ENCODE results near the gene F2. TPM values are rescaled to one million over a fixed set of nuclear protein-coding genes. Genes with fewer than 3 reads are reported as not detected.
A peak's percentile ranks its signal among the peaks of the same experiment; 100 is the strongest.
"Not testable (repeated sequence)": the region's sequence is repeated elsewhere in the genome, so short reads cannot be mapped to it uniquely, and the experiment has no call there.

F2 gene
- total RNA-seq, 1 donor from 2014 or later = not detected

GRCh38 chr11:46710821-46711269 lies 8.2 kb upstream of the F2 start:
- intact Hi-C loops (cut with DNase I) = no loop called here

DNA sequence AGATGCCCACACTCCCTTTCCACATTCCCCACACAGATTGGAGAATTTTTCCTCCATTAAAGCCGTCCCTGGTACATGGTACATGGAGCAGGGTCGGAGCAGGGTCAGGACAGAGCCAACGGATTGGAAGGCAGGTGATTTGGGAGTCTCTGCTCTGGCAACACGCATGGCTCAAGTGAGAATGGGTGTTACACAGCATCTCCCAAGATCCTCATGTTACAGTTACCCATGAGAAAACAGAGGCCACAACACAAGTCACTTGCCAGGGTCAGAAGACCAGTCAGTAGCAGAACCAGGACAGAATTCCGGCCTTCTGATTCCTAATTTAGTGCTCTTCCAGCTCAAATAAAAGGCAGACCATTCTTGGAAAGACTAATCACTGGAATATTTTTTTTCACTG lies 7.7 kb upstream of the F2 start:
- intact Hi-C loops (cut with DNase I) = no loop called here
- DNase-seq (ENCODE audit: low spot score) = no peak

More at GRCh38 chr11:46710821-46711269, 8.2 kb upstream of the F2 start:
- DNase-seq (ENCODE audit: low spot score) = peak; percentile 82

DNA sequence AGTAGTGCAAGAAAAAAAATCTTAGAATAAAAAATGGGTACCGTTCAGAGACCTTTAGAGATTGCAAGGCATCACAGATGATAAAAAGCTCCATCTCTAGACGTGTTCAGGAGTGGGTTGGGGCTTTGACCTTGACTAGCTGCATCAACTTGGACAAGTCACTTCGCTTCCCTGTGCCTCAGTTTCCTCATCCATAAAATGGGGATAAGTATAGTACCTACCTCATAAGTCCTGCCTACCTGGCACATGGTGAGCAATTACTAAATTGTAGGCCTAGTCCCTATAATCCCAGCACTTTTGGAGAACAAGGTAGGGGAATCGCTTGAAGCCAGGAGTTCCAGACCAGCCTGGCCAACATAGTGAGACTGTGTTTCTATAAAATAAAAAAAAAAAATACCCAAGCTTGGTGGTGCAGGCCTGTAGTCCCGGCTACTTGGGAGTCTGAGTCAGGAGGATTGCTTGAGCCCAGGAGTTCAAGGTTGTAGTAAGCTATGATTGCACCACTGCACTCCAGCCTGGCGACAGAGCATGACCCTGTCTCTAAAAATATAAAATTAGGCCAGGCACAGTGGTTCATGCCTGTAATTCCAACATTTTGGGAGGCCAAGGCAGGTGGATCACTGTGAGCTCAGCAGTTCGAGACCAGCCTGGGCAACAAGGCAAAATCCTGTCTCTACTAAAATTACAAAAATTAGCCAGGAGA lies 6.0 kb upstream of the F2 start:
- DNase-seq (ENCODE audit: low spot score) = no peak
- intact Hi-C loops (cut with DNase I) = no loop called here

DNA sequence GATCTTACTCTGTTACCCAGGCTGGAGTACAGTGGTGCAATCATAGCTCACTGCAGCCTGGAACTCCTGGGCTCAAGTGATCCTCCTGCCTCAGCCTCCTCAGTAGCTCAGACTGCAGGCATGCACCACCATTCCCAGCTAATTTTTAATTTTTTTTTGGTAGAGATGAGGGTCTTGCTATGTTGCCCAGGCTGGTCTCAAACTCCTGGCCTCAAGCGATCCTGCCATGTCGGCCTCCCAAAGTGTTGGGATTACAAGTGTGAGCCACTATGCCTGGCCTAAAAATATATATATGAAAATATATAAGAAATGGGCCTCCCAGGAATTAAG lies 1.2 kb upstream of the F2 start:
- DNase-seq (ENCODE audit: low spot score); intact Hi-C loops (cut with DNase I): not testable (repeated sequence)

- intact Hi-C loops (cut with DNase I) = no loop called here
- DNase-seq (ENCODE audit: low spot score) = no peak
These were observed 626 bp upstream of the F2 start for GRCh38 chr11:46718155-46719019.

DNA sequence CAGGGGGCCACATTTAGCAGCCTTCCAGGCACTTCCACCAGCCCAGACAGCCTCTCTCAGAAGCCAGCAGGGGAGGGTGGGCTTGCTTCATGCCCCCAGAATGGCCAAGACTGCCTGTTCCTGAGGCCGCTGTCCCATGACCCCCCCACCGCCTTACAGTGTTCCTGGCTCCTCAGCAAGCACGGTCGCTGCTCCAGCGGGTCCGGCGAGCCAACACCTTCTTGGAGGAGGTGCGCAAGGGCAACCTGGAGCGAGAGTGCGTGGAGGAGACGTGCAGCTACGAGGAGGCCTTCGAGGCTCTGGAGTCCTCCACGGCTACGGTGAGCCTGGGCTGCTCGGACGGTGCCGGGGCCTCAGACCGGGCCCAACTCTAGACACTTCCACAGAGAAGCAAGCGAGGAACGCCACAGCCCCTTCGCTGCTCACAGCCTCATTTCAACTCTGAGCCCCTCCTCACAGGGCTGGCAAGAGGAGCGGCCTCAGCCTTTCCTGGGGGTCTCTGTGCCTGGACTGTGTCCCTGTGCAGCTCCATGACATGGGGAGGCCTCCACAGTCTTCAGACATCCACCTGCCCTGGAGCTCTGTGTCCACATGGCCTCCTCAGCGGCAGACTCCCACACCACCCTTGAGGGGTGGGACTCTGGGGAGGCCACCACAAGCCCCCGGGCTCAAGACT lies 668 bp downstream of the F2 start:
- DNase-seq (ENCODE audit: low spot score) = no peak
- intact Hi-C loops (cut with DNase I) = no loop called here

DNA sequence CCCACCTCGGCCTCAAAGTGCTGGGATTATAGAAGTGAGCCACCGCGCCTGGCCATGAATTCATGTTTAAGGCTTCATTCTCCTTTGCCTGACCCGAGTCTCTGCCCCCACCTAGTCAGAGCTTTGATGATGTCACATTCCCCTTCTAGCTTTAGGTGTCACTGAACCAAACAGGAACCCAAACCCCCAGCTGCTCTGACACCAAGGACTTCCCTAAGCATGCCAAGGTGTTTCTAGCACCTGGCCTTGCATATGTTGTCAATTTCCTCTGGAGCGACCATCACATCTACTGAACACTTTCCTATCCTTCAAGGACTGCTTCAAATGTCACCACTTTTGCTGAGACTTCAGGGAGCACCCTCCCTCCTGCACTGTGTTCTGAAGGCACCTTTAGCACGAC lies 2.3 kb downstream of the F2 start:
- no peak for DNase-seq (ENCODE audit: low spot score)
- intact Hi-C loops (cut with DNase I) = no loop called here

DNA sequence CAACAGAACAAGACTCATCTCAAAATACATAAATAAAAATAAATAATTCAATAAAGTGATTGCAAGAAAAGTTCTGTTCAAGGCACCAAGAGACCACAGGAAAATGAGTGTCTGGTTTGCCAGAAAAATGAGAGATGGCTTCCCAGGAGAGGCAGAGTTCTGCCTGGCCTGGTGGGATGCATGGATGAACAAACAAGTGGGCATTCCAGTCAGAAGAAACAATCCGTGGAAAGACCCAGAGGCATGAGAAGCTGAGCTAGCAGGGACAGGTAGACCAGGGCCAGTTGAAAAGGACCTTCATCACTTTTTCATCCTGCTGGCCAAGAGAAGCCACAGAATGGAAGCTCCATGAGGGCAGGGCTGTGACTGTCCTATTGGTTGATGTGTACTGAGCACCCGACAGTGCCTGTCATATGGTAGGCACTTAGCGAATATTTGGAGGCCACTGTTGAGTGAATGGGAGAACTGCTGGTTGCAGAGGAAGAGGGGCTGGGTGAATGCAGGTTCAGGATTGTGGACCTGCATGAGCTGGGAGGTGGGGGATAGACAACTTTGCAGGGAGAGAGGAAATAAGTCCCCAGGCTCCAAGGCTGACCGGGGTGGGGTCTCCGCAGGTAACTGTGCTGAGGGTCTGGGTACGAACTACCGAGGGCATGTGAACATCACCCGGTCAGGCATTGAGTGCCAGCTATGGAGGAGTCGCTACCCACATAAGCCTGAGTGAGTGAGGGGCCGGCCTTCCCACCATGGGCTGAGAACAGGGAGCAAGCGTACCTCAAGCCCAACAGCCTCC lies 3.7 kb downstream of the F2 start:
- DNase-seq (ENCODE audit: low spot score) = no peak
- intact Hi-C loops (cut with DNase I) = no loop called here

DNA sequence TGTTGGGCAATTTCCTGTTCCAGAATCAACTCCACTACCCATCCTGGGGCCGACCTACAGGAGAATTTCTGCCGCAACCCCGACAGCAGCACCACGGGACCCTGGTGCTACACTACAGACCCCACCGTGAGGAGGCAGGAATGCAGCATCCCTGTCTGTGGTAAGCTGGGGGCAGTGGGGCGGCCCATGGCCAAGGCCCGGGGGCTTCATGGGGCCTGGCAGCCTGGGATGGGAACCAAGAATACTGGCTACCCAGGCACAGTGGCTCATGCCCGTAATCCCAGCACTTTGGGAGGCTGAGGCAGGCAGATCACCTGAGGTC lies 4.3 kb downstream of the F2 start:
- no peak for DNase-seq (ENCODE audit: low spot score)
- intact Hi-C loops (cut with DNase I) = no loop called here

DNA sequence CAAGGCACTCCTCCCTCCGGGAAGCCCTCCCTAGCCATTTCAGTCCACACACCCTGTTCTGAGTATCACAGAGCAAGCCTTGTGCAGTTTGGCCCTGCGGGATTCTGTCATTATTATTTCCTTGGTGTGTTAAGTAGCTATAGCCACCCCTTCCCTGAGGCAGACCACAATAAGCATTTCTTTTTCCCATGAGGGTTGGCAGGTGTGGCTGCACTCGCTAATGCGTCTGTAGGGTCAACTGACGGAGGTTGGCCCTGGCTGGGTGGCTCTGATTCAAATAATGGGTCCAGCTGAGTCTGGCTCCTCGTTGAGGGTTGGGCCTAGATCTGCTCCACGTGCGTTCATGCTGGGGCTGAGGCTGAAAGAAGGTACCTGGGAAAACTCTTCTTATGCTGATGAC lies 5.1 kb downstream of the F2 start:
- intact Hi-C loops (cut with DNase I) = no loop called here

DNA sequence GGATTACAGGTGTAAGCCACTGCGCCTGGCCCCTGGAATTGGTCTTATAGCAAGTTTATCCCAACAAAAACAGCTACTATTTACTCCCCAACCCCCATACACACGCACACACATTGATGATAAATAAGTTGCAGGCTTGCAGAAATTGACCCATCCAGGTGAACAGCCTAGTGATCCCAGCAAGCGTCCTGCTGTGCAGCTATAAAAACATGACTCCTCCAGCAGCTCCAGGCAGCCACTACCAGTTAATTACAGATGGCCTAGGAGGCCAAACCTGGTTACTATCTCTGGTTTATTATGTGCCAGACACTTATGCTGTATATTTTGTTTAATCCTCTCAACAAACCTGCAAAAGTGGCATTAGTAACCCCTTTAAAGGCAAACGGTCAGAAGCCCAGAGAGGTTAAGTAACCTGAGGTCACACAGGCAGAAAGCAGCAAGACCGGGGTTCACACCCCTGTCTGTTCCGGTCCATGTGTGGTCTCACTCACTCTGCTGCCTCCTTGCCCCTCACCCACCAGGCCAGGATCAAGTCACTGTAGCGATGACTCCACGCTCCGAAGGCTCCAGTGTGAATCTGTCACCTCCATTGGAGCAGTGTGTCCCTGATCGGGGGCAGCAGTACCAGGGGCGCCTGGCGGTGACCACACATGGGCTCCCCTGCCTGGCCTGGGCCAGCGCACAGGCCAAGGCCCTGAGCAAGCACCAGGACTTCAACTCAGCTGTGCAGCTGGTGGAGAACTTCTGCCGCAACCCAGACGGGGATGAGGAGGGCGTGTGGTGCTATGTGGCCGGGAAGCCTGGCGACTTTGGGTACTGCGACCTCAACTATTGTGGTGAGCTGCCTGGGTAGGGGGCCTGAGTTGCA lies 6.6 kb downstream of the F2 start:
- intact Hi-C loops (cut with DNase I) = no loop called here
- DNase-seq (ENCODE audit: low spot score) = no peak

More for the DNA sequence above, 5.1 kb downstream of the F2 start:
- DNase-seq (ENCODE audit: low spot score) = no peak

DNA sequence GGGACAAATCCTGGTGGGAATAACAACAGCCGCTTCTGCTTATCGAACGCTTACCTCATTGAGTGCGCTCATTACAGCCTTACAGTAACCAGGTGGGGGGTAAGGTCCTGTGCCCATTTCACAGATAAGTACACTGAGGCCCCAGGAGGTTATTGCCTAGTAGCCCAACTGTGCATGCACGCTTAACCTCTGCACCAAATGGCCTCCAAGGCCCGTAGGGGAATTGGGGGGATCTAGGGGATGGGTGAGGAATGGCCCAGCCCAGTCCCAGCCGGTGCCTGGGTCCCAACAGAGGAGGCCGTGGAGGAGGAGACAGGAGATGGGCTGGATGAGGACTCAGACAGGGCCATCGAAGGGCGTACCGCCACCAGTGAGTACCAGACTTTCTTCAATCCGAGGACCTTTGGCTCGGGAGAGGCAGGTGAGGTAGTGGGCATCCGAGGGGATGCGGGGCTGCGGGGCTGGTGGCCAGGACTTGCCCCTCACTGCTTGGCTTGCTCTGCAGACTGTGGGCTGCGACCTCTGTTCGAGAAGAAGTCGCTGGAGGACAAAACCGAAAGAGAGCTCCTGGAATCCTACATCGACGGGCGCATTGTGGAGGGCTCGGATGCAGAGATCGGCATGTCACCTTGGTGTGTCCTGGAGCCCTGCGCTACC lies 7.3 kb downstream of the F2 start:
- intact Hi-C loops (cut with DNase I) = no loop called here

GRCh38 chr11:46727952-46728658 lies 9.1 kb downstream of the F2 start:
- no peak for DNase-seq (ENCODE audit: low spot score)
- intact Hi-C loops (cut with DNase I) = no loop called here

More for the DNA sequence above, 7.3 kb downstream of the F2 start:
- peak; percentile 56 for DNase-seq (ENCODE audit: low spot score)

- intact Hi-C loops (cut with DNase I) = no loop called here
- DNase-seq (ENCODE audit: low spot score) = peak; percentile 73
These were observed 9.6 kb downstream of the F2 start for GRCh38 chr11:46728659-46729040.

DNA sequence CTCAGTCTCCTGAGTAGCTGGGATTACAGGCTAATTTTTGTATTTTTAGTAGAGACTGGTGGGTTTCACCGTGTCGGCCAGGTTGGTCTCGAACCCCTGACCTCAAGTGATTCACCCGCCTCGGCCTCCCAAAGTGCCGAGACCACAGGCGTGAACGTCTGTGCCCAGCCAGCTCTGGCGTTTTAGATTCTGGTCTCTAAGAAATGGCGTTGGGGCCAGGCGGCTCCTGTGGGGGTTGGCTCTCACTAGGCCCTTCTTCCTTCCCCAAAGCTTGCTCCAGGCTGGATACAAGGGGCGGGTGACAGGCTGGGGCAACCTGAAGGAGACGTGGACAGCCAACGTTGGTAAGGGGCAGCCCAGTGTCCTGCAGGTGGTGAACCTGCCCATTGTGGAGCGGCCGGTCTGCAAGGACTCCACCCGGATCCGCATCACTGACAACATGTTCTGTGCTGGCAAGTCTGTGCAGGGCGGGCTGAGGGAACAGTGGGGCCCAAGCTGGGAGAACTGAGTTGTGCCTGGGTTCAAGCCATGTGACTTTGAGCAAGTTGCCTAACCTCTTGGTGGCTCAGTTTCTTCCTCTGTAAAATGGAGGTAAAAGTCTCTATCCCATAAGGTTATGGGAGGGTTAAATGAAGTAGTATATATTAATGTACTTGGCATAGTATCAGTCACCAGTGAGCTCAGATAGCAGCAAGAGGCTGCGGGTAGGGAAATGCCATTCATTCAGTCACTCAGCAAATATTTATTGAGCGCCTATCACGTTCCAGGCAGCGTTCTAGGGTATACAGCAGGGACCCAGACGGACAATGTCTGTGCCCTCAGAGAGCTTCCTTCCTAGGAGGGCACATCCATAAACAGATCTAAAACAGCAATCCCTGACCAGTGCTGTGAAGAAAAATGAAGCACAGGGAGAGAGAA lies 10.4 kb downstream of the F2 start:
- peak; percentile 65 for DNase-seq (ENCODE audit: low spot score)
- intact Hi-C loops (cut with DNase I) = no loop called here

- intact Hi-C loops (cut with DNase I) = no loop called here
- no peak for DNase-seq (ENCODE audit: low spot score)
These were observed 12.5 kb downstream of the F2 start for GRCh38 chr11:46731545-46731944.

DNA sequence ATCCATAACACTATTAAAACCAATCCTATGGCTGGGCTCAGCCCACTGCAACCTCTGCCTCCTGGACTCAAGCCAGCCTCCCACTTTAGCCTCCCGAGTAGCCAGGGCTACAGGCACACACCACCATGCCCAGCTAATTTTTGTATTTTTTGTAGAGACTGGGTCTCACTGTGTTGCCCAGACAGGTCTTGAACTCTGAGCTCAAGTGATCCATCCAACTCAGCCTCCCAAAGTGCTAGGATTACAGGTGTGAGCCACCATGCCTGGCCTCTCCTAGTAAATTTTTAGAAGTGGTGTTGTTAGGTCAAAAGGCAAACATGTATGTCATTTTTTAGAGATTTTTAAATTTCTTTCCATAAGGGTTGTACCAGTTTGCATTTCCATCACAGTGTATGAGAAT lies 14.2 kb downstream of the F2 start:
- intact Hi-C loops (cut with DNase I) = no loop called here
- DNase-seq (ENCODE audit: low spot score) = peak; percentile 33
